GM12878 (cell line): ENCODE data around the gene ABCC1. TPM values are rescaled to one million over a fixed set of nuclear protein-coding genes. Genes with fewer than 3 reads are reported as not detected.

ENCODE experiments used
- ATAC-seq: fragments of 200-7000 bp; cut with Tn5 transposase; 3 replicates; pipeline ENCODE4 v1.9.1; 2020; ENCODE audit warnings: mild to moderate bottlenecking, moderate library complexity
- BruUV-seq: library from RNA; stranded (reverse); fragments of 400-500 nt; replicated peaks from 2 replicates; lab custom pipeline; 2021; lab: Mats Ljungman, UMichigan
- CTCF ChIA-PET: fragments of 300-600 bp; sonication (Branson Sonifier 250); formaldehyde crosslinking; extraction: SDS; loops from one replicate; lab custom pipeline; 2021; ENCODE audit warnings: inconsistent platforms; lab: Yijun Ruan, JAX
- POLR2A ChIA-PET: fragments of 350-600 bp; formaldehyde crosslinking; extraction: SDS; loops from one replicate; lab custom pipeline; 2021; ENCODE audit warnings: inconsistent platforms; lab: Charles Lee
- RAD21 ChIA-PET: fragments of 300-600 bp; sonication (Branson Sonifier 250); formaldehyde crosslinking; loops from one replicate; lab custom pipeline; 2023; ENCODE audit warnings: antibody characterized with exemption; ENCODE audit not compliant: unreplicated experiment; lab: Charles Lee
- SMC1A ChIA-PET: fragments of 300-600 bp; sonication (Branson Sonifier 250); formaldehyde crosslinking; loops from one replicate; lab custom pipeline; 2023; ENCODE audit not compliant: unreplicated experiment, uncharacterized antibody; lab: Charles Lee
- DNase-seq: peaks from one replicate; pipeline ENCODE4 v3.0.0-alpha.2; 2011; ENCODE audit warnings: low read depth, low spot score
- FAIRE-seq: peaks from 3 replicates; lab custom pipeline; 2011; peaks lifted over from hg19 to GRCh38; lab: Jason Lieb, UNC
- H2AFZ ChIP-seq: 2 replicates; pipeline ENCODE4 v1.6.0; 2011; ENCODE audit warnings: low read depth, low read length, control low read depth; ENCODE audit not compliant: control insufficient read depth
- H3K27ac ChIP-seq: 2 replicates; pipeline ENCODE4 v1.5.1; 2011; ENCODE audit warnings: control low read depth; ENCODE audit not compliant: control insufficient read depth, insufficient read depth
- H3K27me3 ChIP-seq, 2 experiments: replicated peaks in 1 of 2; 2 replicates each; pipeline versions ENCODE4 v1.6.0 to v1.6.1; 2011; ENCODE audit warnings: low read length in 1 of 2; ENCODE audit not compliant: control insufficient read depth in 2 of 2, insufficient read depth in 2 of 2
- H3K36me3 ChIP-seq, 2 experiments: 2 replicates each; pipeline ENCODE4 v1.5.1; 2011; ENCODE audit warnings: low read length in 1 of 2; ENCODE audit not compliant: control insufficient read depth in 2 of 2, insufficient read depth in 2 of 2
- H3K4me1 ChIP-seq: 2 replicates; pipeline ENCODE4 v1.6.1; 2011; ENCODE audit warnings: mild to moderate bottlenecking, low read length, moderate library complexity, mixed read lengths; ENCODE audit not compliant: control insufficient read depth, insufficient read depth
- H3K4me2 ChIP-seq: 2 replicates; pipeline ENCODE4 v1.6.0; 2011; ENCODE audit warnings: control low read depth; ENCODE audit not compliant: control insufficient read depth, insufficient read depth
- H3K4me3 ChIP-seq: fragments of 200-600 bp; sonication (generic); 2 replicates; pipeline ENCODE4 v1.5.1; 2016
- H3K79me2 ChIP-seq: 2 replicates; pipeline ENCODE4 v1.6.0; 2011; ENCODE audit warnings: low read length; ENCODE audit not compliant: control insufficient read depth, insufficient read depth
- H3K9ac ChIP-seq: 2 replicates; pipeline ENCODE4 v1.8.0; 2011; ENCODE audit warnings: low read length, control low read depth, mixed read lengths; ENCODE audit not compliant: control insufficient read depth, insufficient read depth
- H3K9me3 ChIP-seq: replicated peaks from 3 replicates; pipeline ENCODE4 v1.5.1; 2011; ENCODE audit warnings: mild to moderate bottlenecking, low read length; ENCODE audit not compliant: control insufficient read depth, insufficient read depth
- H4K20me1 ChIP-seq: 2 replicates; pipeline ENCODE4 v1.6.0; 2011; ENCODE audit not compliant: control insufficient read depth, insufficient read depth
- BHLHE40 ChIP-seq, 2 experiments: fragments of 450-650 bp in 1 of 2; IDR thresholded peaks; 2 replicates each; pipeline ENCODE4 v1.6.1; 2011 to 2017; ENCODE audit warnings: low read depth in 2 of 2, borderline replicate concordance in 1 of 2, improper control_type of control experiment in 1 of 2, low read length in 1 of 2, mild to moderate bottlenecking in 1 of 2
- CBX3 ChIP-seq: fragments of 200-600 bp; sonication (generic); IDR thresholded peaks from 2 replicates; pipeline ENCODE4 v1.6.1; 2016; ENCODE audit warnings: low read depth, borderline replicate concordance
- SMAD5 ChIP-seq: IDR thresholded peaks from 2 replicates; pipeline ENCODE4 v1.6.1; 2016; ENCODE audit warnings: antibody characterized with exemption, low read depth
- STAT3 ChIP-seq: IDR thresholded peaks from 2 replicates; pipeline ENCODE4 v1.6.1; 2011; ENCODE audit warnings: low read depth, low read length, improper control_type of control experiment
- ZBTB11 ChIP-seq: fragments of 450-650 bp; formaldehyde crosslinking; IDR thresholded peaks from 2 replicates; pipeline ENCODE4 v1.5.0; 2022; ENCODE audit warnings: mild to moderate bottlenecking, missing genetic modification characterization
- ZNF217 ChIP-seq: fragments of 450-650 bp; IDR thresholded peaks from 2 replicates; pipeline ENCODE4 v1.6.1; 2017; ENCODE audit warnings: antibody characterized with exemption, mild to moderate bottlenecking
- WGBS: methylation state at CpG from one replicate; pipeline ENCODE4 v1.1.6; 2016; ENCODE audit warnings: low lambda C conversion rate; ENCODE audit not compliant: insufficient replicate concordance, insufficient coverage; ENCODE audit errors: missing lambda C conversion rate; 5-methylcytosine and 5-hydroxymethylcytosine counted together
- in situ Hi-C: fragments of 300-500 bp; cut with MboI; formaldehyde crosslinking; loops from 9 replicates; pipeline ENCODE4 v1.14.3; 2018; ENCODE audit warnings: mixed read lengths
- intact Hi-C: fragments of 100-400 bp; cut with micrococcal nuclease; formaldehyde crosslinking; loops from one replicate; pipeline ENCODE4 v1.14.2; 2022; ENCODE audit not compliant: unreplicated experiment
- polyA plus RNA-seq, 11 experiments: library from polyadenylated mRNA; depleted of rRNA in 4 of 11; unstranded in 6 of 11; stranded (reverse) in 5 of 11; fragments of >200 nt; fragmentation: Nextera tagmentation in 4 of 11; fragmentation: Illumina TruSeq in 1 of 11; extraction: Ambion mirVana in 4 of 11; extraction: Trizol in 1 of 11; gene quantifications; 1 replicate in 1 of 11; 2 replicates in 10 of 11; pipeline versions ENCODE4 v1.2.1 to v1.2.3, GENCODE V29; 2011 to 2016; ENCODE audit warnings: inconsistent platforms in 2 of 11, missing spikeins in 2 of 11, low read depth in 1 of 11
- total RNA-seq, 4 experiments: library from RNA; depleted of rRNA in 3 of 4; stranded (reverse); fragments of >200 nt in 3 of 4; fragmentation: Illumina TruSeq in 1 of 4; extraction: Trizol in 1 of 4; gene quantifications; 2 replicates each; pipeline versions ENCODE4 v1.2.1 to v1.2.3, GENCODE V29; 2013 to 2021
- TF ChIP-seq, protein P1 (sequence below): fragments of 450-650 bp; IDR thresholded peaks from 2 replicates; pipeline ENCODE4 v1.6.1; 2016; ENCODE audit warnings: mild to moderate bottlenecking
- TF ChIP-seq, protein P2 (sequence below): fragments of 450-650 bp; formaldehyde crosslinking; IDR thresholded peaks from 2 replicates; pipeline ENCODE4 v1.4.0; 2020; ENCODE audit warnings: mild to moderate bottlenecking, moderate library complexity

Gene ABCC1
- total and polyA plus RNA-seq, 10 of the 15 experiments (the other 5 are each of a cell fraction or from before 2014, with no cell fraction given): 3.2 to 44.6 (median 14.5) TPM

DNA sequence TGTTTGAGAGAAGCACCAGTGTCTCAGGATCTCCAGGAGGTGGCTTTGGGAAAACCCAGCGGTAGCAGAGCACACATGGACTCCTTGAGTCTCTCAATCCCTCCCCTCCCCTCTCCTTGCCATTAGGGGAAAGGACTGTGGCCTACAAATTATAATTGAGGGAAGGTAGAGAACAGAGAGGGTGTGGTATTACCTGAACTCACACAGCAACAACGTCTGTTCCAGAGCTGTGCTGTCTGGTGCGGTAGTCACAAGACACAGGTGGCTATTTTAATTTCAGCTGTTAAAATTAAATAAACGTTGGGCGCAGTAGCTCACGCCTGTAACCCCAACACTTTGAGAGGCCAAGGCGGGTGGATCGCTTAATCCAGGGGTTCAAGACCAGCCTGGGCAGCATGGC lies 163.7 kb downstream of the ABCC1 start:
- WGBS: 98% methylated on average over 8 of the region's 8 CpGs
- Histone ChIP-seq H3K36me3 (peaks cover 29 to 48% of the 10 kb centered on the region in 2 experiments), H3K79me2 (no peaks in the 10 kb centered on the region), H3K9me3 (peaks cover 16% of the 10 kb centered on the region), H2AFZ (no peak overlapping the region), H3K4me2 (no peak overlapping the region), H3K9ac (no peak overlapping the region), H3K4me3 (no peak overlapping the region), H3K4me1 (no peaks in the 10 kb centered on the region), H3K27me3 (no peaks in the 10 kb centered on the region), H3K27ac (no peak overlapping the region), H4K20me1 (no peaks in the 10 kb centered on the region)
- DNase-seq: no peak
- ChIA-PET SMC1A (interaction anchor here (1.3 kb wide), 1 partner anchor 12 kb away, joined by 4 read pairs; no protein-coding TSS in a partner anchor), RAD21 (no interaction called here), CTCF (no interaction called here), POLR2A (no interaction called here)
- BruUV-seq: no TSS peak
- in situ Hi-C loops: no loop called here
- intact Hi-C loops: no loop called here
- ATAC-seq: no peak
- FAIRE-seq: no peak
- no peak for TF ChIP-seq ZNF217
- no peak for TF ChIP-seq CBX3
- no peak for TF ChIP-seq BHLHE40 (IDR thresholded peaks at IDR 0.05; ENCODE audit: borderline replicate concordance in 1 of 2, low read depth in 2 of 2, low read length in 1 of 2)
- TF ChIP-seq, protein P1, sequence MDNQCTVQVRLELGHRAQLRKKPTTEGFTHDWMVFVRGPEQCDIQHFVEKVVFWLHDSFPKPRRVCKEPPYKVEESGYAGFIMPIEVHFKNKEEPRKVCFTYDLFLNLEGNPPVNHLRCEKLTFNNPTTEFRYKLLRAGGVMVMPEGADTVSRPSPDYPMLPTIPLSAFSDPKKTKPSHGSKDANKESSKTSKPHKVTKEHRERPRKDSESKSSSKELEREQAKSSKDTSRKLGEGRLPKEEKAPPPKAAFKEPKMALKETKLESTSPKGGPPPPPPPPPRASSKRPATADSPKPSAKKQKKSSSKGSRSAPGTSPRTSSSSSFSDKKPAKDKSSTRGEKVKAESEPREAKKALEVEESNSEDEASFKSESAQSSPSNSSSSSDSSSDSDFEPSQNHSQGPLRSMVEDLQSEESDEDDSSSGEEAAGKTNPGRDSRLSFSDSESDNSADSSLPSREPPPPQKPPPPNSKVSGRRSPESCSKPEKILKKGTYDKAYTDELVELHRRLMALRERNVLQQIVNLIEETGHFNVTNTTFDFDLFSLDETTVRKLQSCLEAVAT: no peak
- no peak for TF ChIP-seq SMAD5
- TF ChIP-seq STAT3: no peak
- TF ChIP-seq ZBTB11 (CRISPR knock-in tag): no peak
- TF ChIP-seq, protein P2, sequence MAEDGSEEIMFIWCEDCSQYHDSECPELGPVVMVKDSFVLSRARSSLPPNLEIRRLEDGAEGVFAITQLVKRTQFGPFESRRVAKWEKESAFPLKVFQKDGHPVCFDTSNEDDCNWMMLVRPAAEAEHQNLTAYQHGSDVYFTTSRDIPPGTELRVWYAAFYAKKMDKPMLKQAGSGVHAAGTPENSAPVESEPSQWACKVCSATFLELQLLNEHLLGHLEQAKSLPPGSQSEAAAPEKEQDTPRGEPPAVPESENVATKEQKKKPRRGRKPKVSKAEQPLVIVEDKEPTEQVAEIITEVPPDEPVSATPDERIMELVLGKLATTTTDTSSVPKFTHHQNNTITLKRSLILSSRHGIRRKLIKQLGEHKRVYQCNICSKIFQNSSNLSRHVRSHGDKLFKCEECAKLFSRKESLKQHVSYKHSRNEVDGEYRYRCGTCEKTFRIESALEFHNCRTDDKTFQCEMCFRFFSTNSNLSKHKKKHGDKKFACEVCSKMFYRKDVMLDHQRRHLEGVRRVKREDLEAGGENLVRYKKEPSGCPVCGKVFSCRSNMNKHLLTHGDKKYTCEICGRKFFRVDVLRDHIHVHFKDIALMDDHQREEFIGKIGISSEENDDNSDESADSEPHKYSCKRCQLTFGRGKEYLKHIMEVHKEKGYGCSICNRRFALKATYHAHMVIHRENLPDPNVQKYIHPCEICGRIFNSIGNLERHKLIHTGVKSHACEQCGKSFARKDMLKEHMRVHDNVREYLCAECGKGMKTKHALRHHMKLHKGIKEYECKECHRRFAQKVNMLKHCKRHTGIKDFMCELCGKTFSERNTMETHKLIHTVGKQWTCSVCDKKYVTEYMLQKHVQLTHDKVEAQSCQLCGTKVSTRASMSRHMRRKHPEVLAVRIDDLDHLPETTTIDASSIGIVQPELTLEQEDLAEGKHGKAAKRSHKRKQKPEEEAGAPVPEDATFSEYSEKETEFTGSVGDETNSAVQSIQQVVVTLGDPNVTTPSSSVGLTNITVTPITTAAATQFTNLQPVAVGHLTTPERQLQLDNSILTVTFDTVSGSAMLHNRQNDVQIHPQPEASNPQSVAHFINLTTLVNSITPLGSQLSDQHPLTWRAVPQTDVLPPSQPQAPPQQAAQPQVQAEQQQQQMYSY (CRISPR knock-in tag): no peak
